Fibroblast of peridontal ligament (primary cell): ENCODE measurements around the gene FMN1.
A peak's percentile ranks its signal among the peaks of the same experiment; 100 is the strongest.

ENCODE experiments used
- DNase-seq: peaks from one replicate; pipeline ENCODE4 v3.0.0-alpha.2; 2010; ENCODE audit errors: extremely low read depth

Gene FMN1

DNA sequence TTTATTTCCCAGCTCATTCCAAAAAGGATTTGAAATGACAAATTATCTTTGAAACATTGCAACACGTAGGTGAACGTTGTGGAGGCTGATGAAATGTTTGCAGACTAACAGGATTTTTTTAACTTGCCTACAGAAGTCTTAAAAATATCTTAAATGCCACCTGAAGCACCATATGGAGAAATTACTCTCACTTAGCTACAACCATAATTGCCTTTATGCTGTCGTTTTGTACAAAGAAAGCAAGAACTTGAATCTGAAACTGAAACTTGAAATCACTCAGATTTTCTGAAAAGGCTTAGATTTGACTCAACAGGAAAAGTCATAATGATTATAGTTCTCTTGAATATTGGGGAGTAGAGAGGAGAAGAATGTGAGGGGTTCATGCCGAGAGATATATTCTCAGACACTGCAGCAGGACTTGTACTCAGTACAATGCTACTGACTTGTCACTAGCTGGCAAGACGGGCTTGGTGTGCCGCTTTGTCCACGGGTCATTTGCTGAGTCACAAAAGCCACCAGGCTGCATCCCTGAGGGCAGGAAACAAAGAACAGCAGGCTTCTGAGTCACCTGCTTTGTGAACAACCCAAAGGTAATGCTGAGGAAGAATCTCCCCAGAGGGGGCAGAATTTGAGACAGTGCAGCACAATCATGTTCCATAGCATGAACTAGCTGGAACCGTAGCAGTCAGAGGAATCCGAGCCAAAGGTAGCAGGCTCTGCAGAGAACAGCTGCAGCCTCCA is 7.1 kb upstream of the FMN1 start:
- peak; percentile 21 for DNase-seq

DNA sequence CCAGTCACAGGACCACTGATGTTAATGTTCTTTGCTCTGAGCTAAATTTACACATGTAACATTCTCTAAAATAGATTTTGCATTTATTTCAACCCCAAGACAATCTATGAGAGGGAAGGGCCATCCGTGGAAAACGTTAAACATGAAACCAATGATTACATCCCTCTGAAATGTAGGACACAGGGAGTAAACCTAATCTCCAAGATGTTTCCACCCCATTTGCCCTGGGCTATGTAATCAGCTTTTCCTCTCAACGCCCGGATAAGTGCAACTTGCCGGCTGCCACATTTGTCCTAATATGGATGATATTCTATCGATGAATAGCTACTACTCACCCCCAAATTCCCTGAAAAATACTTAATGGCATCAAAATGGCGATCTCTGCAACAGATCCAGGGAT is 6.4 kb upstream of the FMN1 start:
- peak; percentile 9 for DNase-seq

DNA sequence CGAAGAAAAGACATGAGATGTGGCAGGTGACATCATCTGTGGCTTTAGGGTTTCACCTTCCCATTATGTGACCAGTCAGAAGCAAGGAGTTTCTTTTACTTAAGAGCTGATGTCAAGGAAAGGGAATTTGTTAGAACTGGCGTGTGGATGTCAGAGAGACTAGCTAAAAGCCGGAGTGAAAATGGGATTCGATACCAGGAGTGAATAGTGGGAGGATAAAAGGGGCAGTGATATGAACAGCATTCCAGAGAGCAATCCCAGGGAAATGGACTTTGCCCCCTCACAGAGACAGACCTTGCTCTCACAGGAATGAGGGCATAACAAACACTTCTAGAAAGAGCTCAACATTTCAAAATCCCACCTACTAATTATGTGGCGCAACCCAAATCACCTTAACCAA is 5.9 kb upstream of the FMN1 start:
- DNase-seq: no peak

DNA sequence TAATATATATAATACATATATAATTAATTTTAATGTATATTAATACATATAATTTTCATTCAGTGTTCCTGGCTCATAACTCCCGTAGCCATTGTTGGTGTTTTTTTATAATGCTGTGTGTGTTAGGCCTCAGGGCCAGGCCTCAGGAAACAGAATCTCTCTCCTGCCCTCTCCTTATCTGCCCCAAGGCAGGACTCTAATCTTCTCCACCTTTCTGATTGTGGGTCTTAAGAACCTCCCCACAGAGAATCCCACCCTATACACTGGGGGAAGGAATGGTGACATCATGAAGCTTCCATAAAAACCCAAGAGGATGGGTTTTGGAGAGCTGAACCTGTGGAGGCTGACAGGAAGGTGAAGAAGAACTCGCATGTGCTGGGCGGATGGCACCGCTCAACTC is 4.0 kb upstream of the FMN1 start:
- DNase-seq: no peak

DNA sequence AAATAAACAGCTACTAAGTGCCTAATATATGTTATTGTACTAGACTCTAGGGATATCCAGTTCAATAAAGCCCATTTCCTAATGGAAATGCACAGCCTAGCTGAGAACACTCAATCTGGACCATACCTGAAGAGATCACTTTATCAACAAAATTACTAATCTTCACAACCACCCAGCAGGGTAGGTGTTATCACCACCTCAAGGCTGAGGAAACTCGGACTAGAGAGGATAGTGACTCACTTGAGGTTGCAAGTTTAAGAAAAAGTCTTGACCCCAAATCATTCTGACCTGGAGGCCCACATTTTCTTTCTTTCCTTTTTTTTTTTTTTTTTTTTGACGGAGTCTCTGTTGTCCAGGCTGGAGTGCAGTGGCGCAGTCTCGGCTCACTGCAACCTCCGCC is 3.1 kb upstream of the FMN1 start:
- no peak for DNase-seq

DNA sequence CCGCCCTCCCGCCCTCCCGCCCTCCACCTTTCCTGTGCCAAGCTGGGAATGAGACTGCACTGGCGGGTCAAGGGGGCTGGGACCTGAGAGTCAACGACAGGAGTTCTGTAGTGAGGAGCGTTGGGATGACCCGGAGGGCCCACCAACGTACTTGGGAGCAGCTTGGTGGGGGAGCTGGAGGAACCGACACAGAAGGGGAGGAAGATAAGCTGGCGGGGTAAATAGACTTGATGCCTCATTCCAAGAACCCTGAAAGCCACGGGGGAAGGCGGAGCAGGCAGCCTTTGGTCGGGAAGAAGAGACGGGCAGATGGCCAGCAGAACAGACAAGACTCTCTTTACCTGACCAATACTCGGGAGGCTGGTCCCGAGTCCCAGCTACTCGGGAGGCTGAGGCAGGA is 277 bp downstream of the FMN1 start:
- no peak for DNase-seq

DNA sequence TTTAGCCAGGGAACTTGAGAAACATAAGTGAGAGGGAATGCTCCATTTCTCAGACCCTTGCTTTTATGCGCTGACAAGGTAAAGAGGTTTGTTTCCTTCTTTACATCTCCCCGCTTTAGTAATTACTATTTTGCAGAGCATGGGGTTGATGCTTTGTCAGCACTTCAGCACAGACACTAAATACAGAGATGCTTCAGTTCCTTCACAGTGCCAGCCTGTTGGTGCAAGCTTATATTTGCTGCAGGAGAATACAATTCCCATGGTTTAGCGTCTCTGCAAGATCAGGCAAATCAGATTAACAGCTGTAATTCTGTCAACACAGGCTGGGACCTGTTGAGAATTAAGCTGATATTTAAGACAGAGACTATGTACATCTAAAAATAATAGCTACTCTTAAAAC is 2.9 kb downstream of the FMN1 start:
- DNase-seq: no peak

DNA sequence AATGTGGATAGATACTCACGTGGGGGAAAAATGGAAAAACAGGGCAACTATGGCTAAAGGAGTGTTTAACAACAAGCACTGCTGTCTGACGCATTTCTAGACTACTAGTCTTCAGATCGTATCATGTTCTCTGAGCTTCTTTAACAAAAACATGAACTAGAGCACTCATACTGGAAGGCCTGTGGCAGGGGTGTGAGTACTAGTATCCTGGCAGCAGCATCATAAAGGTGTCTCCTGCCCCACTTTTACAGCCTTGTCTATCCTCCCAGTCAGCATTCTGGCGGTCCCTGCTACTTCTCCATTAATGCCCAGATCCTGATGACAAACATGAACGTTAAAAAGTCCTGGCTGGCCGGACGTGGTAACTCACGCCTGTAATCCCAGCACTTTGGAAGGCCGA is 4.0 kb downstream of the FMN1 start:
- no peak for DNase-seq

DNA sequence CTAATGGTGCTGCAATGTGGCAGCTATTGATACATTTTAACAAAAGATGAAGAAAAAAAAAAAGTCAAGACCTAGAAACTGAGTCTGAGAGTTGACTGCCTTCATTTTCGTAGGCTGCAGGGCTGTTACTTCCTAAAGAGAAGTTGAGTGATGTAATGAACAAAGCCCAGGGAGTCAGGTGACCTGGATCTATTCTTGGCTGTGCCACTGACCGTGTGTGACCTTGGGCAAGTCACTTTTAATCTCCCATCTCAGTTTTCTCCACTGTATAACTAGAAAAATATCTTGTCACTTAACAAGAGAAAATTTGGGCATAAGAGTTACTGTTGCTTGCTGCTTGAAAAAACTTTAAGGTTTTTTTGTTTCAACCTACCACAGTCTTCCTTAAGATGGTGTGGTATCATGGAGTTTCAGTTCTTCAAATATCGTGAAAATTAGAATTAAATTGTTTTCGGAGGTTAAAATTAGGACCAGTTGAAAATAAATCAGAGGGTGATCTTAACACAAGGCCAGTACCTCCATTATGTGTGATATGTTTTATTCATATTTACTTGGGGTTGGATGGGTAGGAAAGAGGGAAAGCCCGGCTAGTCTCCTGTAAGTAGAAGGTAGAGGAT is 5.8 kb downstream of the FMN1 start:
- DNase-seq: no peak

DNA sequence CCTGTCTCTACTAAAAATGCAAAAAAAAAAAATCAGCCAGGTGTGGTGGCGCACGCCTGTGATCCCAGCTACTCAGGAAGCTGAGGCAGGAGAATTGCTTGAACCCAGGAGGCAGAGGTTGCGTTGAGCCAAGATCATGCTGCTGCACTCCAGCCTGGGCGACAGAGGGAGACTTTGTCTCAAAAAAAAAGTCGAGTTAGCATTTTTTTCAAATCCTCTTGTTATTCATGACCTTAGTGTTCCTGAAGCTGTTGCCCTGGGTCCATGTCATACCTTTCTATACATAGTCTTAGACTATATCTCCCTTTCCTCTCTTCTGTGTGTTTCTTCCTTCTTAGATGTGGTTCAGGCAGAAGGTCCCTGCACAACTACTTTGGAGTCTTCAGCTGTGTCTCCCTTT is 6.4 kb downstream of the FMN1 start:
- DNase-seq: no peak

DNA sequence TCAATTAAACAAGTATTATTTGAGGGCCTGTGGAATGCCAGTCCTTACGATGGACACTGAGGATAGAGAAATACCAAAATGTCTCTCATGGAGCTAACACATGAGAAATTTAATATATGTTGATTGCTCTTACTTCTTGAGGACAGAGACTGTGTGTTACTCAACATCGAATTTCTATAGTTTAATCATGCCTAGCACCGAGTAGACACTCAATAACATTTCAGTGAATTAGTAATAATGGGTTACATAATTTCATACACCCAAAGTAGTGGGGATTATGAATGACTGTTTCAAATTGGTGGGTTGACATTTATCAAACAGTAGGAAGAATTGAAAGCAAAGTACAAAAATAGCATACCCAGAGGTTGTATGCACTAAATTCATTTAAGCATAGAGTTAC is 11.2 kb downstream of the FMN1 start:
- DNase-seq: no peak

DNA sequence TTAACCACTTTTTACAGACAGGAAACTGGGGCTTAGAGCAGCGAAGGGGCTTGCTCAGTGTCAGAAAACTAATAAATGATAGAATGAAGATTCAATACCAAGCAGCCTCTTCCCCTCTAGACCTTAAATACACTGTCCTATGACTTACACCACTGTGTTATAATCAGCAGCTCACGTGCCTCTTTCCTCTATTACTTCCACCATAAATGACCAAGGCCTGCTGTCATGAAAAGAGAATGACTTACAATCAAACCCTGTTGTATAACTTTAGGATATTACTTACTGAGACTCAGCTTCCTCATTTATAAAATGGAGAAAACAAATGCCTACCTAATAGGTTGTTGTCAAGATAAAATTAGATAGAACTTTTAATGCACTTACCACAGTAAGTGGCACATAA is 11.6 kb downstream of the FMN1 start:
- DNase-seq: no peak

DNA sequence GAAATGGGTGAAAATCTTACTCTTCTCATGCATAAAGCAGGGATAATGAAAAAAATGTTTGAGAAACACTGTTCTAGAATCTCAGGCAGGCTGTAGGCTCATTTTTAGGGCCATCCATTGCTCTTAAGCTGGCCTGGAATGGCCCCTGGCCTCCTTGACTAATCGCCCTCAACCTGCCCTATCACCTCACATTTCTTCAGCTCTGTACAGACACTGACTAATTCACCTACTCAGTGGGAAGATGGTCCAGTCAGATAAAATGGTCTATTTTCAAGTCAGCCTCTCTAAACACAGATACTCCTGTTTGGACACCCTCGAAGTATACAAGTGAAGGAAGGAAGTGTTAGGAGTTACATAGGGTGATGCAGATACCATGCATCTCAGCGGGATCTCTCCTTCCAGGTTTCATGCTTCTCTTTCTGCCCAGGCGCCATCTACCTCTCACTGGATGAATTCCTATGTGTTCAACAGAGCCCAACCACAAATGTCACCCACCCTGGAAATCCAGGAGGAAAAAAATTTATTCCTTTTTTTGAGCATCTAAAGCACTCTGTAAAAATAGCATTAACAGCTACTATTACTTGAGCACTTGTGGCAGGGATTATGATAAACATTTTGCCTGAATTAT is 12.1 kb downstream of the FMN1 start:
- DNase-seq: no peak

DNA sequence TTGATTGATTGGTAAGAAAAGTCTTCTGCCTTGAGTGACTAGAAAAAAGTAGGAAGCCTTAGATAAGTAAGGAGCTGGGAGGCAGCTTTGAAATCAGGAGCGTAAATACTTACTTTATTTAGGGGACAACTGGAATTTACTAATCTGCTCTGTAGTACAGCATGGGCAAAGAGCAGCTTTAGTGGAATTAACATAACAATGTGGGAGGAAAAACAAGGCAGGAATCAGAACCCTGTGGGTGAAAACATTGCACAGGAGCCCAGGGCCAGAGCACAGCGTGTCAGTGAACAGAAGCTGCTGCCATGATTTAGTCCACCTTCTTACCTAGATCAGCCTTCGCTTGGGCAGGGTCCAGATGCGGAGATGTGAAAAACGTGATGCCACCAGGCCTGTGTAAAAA is 14.6 kb downstream of the FMN1 start:
- no peak for DNase-seq

DNA sequence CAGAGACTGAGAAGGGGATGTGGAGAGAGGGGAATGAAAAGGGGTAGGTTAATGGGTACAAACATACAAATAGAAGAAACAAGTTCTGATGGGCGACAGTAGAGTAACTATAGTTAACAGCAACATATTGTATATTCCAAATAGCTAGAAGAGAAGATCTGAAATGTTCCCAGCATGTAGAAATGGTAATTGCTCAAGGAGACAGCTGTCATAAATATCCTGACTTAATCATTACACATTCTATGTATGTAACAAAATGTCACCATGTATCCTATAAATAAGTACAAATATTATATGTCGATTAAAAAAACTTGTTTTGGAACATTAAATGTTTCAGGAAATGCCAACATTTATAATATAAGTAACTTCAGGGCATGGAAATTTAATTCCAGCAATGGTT is 23.3 kb downstream of the FMN1 start:
- no peak for DNase-seq

DNA sequence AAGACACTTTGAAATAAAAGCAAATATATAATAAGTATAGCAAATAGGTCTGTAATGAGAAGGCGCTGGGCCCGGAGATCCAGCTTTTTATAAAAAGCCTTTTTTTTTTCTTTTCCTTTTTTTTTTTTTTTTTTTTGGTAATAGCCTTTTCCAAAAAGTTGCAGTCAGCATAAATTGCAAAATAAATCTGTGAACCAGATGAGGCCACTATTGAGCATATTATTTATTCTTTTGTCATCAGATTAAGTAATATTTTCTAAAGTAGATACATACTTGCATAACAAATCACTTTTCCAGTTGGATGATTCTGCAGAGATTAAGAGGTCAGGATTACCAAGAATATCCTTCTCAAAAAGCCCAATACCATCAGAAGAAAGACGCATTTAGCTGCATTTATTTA is 24.9 kb downstream of the FMN1 start:
- no peak for DNase-seq

DNA sequence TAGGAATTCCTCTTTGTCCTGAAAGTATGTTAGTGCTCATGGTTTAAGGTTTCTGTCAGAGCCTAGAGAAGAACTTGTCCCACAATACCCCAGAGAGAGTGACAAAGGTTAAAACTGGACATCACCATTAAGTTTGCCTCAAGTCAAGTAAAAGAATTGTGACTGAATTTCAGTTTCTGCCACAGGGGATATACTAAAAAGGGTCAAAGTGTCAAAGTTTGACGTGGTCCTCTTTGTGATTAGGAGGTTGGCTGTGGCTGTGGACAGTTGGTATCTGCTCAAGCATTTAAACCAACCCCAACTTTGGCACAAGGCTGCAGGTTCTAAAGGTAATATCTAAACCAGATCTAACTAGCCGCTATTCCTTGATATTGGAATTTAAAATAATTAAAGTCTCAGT is 26.1 kb downstream of the FMN1 start:
- no peak for DNase-seq

DNA sequence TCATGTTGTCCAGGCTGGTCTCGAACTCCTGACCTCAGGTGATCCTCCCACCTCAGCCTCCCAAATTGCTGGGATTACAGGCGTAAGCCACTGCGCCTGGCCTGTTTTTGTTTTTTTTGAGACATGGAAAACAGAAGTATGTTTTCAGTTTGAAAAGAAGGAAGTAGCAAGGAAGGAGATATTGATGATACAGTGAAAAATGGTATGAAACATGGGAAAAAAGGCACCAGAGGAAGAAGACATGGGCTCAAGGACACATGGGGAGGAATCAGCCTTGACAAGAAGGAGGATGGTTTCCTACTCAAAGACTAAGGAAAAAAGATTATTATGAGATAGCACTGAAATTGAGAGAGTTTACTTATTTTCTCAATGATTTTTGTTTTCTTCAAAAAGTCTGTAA is 30.7 kb downstream of the FMN1 start:
- no peak for DNase-seq

DNA sequence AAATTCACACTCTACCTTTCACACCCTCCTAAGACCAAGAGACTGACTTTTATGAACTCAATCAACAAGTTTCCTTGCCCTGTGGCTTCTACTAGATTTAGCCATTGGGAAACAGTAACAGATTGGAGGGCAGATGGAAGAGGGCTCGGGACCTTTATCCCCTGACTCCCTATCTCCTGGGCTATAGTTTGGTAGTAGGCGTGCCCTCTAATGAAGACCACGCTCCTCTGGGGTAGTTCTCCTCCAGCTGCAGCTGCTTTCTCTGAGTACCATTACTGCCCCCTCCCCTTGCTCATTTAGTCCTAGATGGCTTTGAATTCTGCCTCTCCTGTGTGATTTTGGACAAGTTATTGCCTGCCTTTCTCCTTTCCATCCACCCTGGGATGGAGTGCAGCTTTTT is 33.3 kb downstream of the FMN1 start:
- DNase-seq: no peak

DNA sequence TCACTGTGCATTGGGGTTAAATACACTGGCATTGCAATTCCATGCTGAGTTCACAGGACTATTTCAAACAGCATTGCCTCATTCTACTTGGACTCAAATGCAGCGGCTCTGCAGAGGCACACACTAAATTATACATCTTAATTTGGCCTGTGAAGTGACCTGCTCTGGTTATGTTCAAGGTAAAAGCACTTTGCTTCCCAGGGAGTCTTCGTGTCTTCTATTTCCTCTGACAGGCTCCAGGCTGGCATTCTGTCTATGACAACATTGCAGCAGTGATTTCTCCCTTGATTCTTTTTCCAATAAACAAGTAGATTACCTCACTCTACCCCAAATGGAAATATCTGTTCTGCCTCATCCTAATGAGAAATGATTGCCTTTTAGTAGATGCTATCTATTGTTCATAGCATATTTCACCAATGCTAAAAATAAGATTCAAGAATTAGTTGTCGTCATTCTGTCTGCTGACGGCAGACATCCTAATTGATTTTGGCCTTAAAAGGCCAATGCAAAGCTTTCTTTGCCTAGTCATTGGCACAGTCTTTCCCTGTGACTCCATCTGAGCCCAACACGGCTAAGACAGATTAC is 33.8 kb downstream of the FMN1 start:
- no peak for DNase-seq

DNA sequence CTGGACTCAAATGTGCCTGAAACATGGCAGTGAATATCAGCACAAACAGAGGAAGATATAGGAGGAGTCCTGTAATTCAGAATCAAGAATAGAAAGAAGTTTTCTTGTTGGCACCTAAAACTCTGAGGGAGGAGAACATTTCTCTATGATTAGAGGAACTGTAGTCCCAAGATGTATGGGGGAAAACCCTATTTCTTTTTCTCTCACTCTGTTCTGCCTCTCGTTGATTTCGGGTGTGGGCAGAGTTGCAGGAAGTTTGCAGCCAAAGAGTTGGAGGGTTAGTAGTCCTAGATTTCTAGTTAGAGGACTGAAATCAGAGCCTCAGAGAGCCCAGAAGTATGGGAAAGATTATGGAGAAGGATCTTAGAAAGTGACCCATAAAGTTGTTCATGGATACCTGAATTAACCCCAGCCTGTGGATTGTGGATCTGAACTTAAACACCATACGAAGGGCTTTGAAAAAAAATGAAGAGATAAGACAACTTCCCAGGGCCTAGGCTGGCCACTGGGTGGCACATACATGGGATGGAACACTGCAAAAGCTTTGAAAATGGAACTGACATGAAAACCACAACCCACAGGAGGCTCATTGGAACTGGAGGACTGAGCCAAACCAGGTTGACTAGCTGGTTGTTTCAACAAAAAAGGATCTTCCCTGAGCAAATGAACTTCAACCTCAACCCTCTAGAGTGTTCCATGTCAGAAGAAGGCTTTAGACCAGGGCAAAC is 34.6 kb downstream of the FMN1 start:
- no peak for DNase-seq

DNA sequence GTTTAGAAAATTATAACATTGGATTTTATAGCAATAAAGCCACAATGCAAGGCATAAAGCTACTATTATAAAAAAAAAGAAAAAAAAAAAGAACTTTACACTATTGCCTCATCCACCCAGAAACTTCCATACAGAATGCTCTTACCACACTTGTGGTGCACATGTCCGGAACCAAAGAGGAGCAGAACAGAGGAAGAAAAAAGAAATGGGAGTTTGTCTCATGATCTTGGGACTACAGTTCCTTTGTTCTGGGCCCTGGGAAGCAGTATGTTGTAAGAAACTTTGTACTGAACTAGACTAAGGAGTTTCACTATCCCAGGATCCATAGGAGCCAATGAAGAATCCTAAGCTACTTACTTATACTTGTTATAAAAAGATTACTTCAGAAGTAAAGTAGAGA is 36.1 kb downstream of the FMN1 start:
- DNase-seq: no peak
